ENCODE data around the gene EPHA3.
"Not testable (repeated sequence)": the region's sequence is repeated elsewhere in the genome, so short reads cannot be mapped to it uniquely, and the experiment has no call there.

Gene EPHA3

GRCh38 chr3:89335693-89336092, 228.3 kb downstream of the EPHA3 start:
- Histone ChIP-seq H3K9me2 (ENCODE audit: low read depth, low read length) (no peaks in the 10 kb centered on the region), H3K27ac (ENCODE audit: low read depth, low read length, poor library complexity, severe bottlenecking) (no peak overlapping the region), H3K27me3 (ENCODE audit: insufficient read depth, low read length) (no peaks in the 10 kb centered on the region), H3K4me3 (ENCODE audit: low read depth, low read length, poor library complexity, severe bottlenecking) (no peak overlapping the region), H4K20me1 (ENCODE audit: insufficient read depth, low read length) (no peaks in the 10 kb centered on the region), H3K36me3 (ENCODE audit: insufficient read depth, low read length) (no peaks in the 10 kb centered on the region), H3K79me2 (ENCODE audit: insufficient read depth, low read length) (no peaks in the 10 kb centered on the region), H2AFZ (ENCODE audit: low read length) (no peak overlapping the region), H3K9ac (ENCODE audit: low read length) (no peak overlapping the region), H3K4me2 (ENCODE audit: low read length) (no peak overlapping the region), H3F3A (ENCODE audit: insufficient read depth, low read length) (no peaks in the 10 kb centered on the region), H3K4me1 (ENCODE audit: insufficient read depth, low read length, severe bottlenecking) (no peaks in the 10 kb centered on the region), H3K9me3 (ENCODE audit: low read length) (no peaks in the 10 kb centered on the region)
- TF ChIP-seq, protein P1, sequence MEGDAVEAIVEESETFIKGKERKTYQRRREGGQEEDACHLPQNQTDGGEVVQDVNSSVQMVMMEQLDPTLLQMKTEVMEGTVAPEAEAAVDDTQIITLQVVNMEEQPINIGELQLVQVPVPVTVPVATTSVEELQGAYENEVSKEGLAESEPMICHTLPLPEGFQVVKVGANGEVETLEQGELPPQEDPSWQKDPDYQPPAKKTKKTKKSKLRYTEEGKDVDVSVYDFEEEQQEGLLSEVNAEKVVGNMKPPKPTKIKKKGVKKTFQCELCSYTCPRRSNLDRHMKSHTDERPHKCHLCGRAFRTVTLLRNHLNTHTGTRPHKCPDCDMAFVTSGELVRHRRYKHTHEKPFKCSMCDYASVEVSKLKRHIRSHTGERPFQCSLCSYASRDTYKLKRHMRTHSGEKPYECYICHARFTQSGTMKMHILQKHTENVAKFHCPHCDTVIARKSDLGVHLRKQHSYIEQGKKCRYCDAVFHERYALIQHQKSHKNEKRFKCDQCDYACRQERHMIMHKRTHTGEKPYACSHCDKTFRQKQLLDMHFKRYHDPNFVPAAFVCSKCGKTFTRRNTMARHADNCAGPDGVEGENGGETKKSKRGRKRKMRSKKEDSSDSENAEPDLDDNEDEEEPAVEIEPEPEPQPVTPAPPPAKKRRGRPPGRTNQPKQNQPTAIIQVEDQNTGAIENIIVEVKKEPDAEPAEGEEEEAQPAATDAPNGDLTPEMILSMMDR (IDR thresholded peaks at IDR 0.05; ENCODE audit: low read length): no peak
- no peak for TF ChIP-seq EZH2 (IDR thresholded peaks at IDR 0.05; ENCODE audit: borderline replicate concordance, low read length)

- no peaks in the 10 kb centered on the region for H3F3A ChIP-seq (ENCODE audit: insufficient read depth, low read length)
- H3K27ac ChIP-seq (ENCODE audit: low read depth, low read length, poor library complexity, severe bottlenecking): no peak overlapping the region
- H3K4me2 ChIP-seq (ENCODE audit: low read length): no peak overlapping the region
- H3K9me3 ChIP-seq (ENCODE audit: low read length): no peaks in the 10 kb centered on the region
- no peak overlapping the region for H2AFZ ChIP-seq (ENCODE audit: low read length)
- H4K20me1 ChIP-seq (ENCODE audit: insufficient read depth, low read length): no peaks in the 10 kb centered on the region
- H3K9ac ChIP-seq (ENCODE audit: low read length): no peak overlapping the region
- H3K27me3 ChIP-seq (ENCODE audit: insufficient read depth, low read length): no peaks in the 10 kb centered on the region
- H3K79me2 ChIP-seq (ENCODE audit: insufficient read depth, low read length): no peaks in the 10 kb centered on the region
- TF ChIP-seq EZH2 (IDR thresholded peaks at IDR 0.05; ENCODE audit: borderline replicate concordance, low read length): no peak
- TF ChIP-seq, protein P1 (IDR thresholded peaks at IDR 0.05; ENCODE audit: low read length): no peak
- H3K9me2 ChIP-seq (ENCODE audit: low read depth, low read length): no peaks in the 10 kb centered on the region
- no peaks in the 10 kb centered on the region for H3K36me3 ChIP-seq (ENCODE audit: insufficient read depth, low read length)
- no peaks in the 10 kb centered on the region for H3K4me1 ChIP-seq (ENCODE audit: insufficient read depth, low read length, severe bottlenecking)
- H3K4me3 ChIP-seq (ENCODE audit: low read depth, low read length, poor library complexity, severe bottlenecking): no peak overlapping the region
Measured at GRCh38 chr3:89340408-89340807, 233.0 kb downstream of the EPHA3 start.

DNA sequence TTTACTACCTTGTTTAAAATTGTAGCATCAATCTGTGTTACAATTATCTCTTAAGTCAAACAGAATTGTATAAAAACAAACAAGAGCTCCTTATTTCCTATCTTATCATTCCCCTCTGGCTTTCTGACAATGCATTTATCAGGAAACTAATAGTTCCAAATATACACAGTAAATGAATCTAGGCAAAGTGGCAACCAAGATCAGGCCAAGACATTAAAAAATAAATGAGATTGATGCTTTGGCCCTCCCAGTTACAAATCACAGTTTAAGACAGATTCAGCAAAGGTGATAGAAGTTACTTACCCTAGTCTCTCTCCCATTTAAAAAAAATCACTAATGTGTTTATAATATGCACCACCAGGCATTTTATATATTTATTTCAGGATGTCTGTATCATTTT, 236.7 kb downstream of the EPHA3 start:
- Histone ChIP-seq H3K4me3 (ENCODE audit: low read depth, low read length, poor library complexity, severe bottlenecking) (no peak overlapping the region), H3K36me3 (ENCODE audit: insufficient read depth, low read length) (no peaks in the 10 kb centered on the region), H3K4me2 (ENCODE audit: low read length) (no peak overlapping the region), H3K4me1 (ENCODE audit: insufficient read depth, low read length, severe bottlenecking) (no peaks in the 10 kb centered on the region), H3K79me2 (ENCODE audit: insufficient read depth, low read length) (no peaks in the 10 kb centered on the region), H3F3A (ENCODE audit: insufficient read depth, low read length) (no peaks in the 10 kb centered on the region), H3K27me3 (ENCODE audit: insufficient read depth, low read length) (no peaks in the 10 kb centered on the region), H3K9me2 (ENCODE audit: low read depth, low read length) (no peaks in the 10 kb centered on the region), H2AFZ (ENCODE audit: low read length) (no peak overlapping the region), H4K20me1 (ENCODE audit: insufficient read depth, low read length) (no peaks in the 10 kb centered on the region), H3K27ac (ENCODE audit: low read depth, low read length, poor library complexity, severe bottlenecking) (no peak overlapping the region), H3K9ac (ENCODE audit: low read length) (no peak overlapping the region), H3K9me3 (ENCODE audit: low read length) (no peaks in the 10 kb centered on the region)
- TF ChIP-seq, protein P1 (IDR thresholded peaks at IDR 0.05; ENCODE audit: low read length): no peak
- no peak for TF ChIP-seq EZH2 (IDR thresholded peaks at IDR 0.05; ENCODE audit: borderline replicate concordance, low read length)

DNA sequence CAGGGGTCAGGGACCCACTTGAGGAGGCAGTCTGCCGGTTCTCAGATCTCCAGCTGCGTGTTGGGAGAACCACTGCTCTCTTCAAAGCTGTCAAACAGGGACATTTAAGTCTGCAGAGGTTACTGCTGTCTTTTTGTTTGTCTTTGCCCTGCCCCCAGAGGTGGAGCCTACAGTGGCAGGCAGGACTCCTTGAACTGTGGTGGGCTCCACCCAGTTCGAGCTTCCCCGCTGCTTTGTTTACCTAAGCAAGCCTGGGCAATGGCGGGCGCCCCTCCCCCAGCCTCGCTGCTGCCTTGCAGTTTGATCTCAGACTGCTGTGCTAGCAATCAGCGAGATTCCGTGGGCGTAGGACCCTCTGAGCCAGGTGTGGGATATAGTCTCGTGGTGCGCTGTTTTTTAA, 243.5 kb downstream of the EPHA3 start:
- not testable (repeated sequence) for H3K4me3 ChIP-seq (ENCODE audit: low read depth, low read length, poor library complexity, severe bottlenecking); H3K9me2 ChIP-seq (ENCODE audit: low read depth, low read length); H3K27ac ChIP-seq (ENCODE audit: low read depth, low read length, poor library complexity, severe bottlenecking); H3K9me3 ChIP-seq (ENCODE audit: low read length); H3K79me2 ChIP-seq (ENCODE audit: insufficient read depth, low read length); H3K4me1 ChIP-seq (ENCODE audit: insufficient read depth, low read length, severe bottlenecking); H3F3A ChIP-seq (ENCODE audit: insufficient read depth, low read length); H3K36me3 ChIP-seq (ENCODE audit: insufficient read depth, low read length); H3K4me2 ChIP-seq (ENCODE audit: low read length); H3K27me3 ChIP-seq (ENCODE audit: insufficient read depth, low read length); H3K9ac ChIP-seq (ENCODE audit: low read length); H2AFZ ChIP-seq (ENCODE audit: low read length); H4K20me1 ChIP-seq (ENCODE audit: insufficient read depth, low read length)

Data from OCI-LY1 (cell line).